Bone marrow (tissue), 2 donors: ENCODE data around the gene GHRH.

Source experiments
- DNase-seq, 2 donors: peaks; one replicate each; lab custom pipeline; 2025; lab: John Stamatoyannopoulos, UW

The GHRH gene

GRCh38 chr20:37260923-37261322, 691 bp downstream of the GHRH start:
- no peak for DNase-seq

- DNase-seq = no peak
These were observed 1.7 kb downstream of the GHRH start for GRCh38 chr20:37259865-37260264.

- no peak for DNase-seq
These were observed 2.6 kb downstream of the GHRH start for GRCh38 chr20:37259031-37259430.

GRCh38 chr20:37257988-37258387, 3.6 kb downstream of the GHRH start:
- no peak for DNase-seq

GRCh38 chr20:37257530-37257929, 4.1 kb downstream of the GHRH start:
- no peak for DNase-seq

- DNase-seq = no peak
These were observed 5.3 kb downstream of the GHRH start for GRCh38 chr20:37256286-37256685.

GRCh38 chr20:37254114-37254878, 7.3 kb downstream of the GHRH start:
- DNase-seq = no peak

GRCh38 chr20:37253087-37253486, 8.5 kb downstream of the GHRH start:
- no peak for DNase-seq

- DNase-seq = no peak
These were observed 9.7 kb downstream of the GHRH start for GRCh38 chr20:37251825-37252477.

GRCh38 chr20:37249304-37249703, 12.3 kb downstream of the GHRH start:
- DNase-seq = no peak

GRCh38 chr20:37247547-37247946, 14.1 kb downstream of the GHRH start:
- no peak for DNase-seq

GRCh38 chr20:37246736-37247135, 14.9 kb downstream of the GHRH start:
- no peak for DNase-seq

- DNase-seq = no peak
These were observed 16.1 kb downstream of the GHRH start for GRCh38 chr20:37245216-37246150.

GRCh38 chr20:37244572-37244957, 17.0 kb downstream of the GHRH start:
- DNase-seq = no peak

- DNase-seq = no peak
These were observed 17.6 kb downstream of the GHRH start for GRCh38 chr20:37243937-37244571.

GRCh38 chr20:37243076-37243936, 18.3 kb downstream of the GHRH start:
- DNase-seq = no peak

- DNase-seq = no peak
These were observed 19.1 kb downstream of the GHRH start for GRCh38 chr20:37242503-37242902.

GRCh38 chr20:37240337-37241067, 21.1 kb downstream of the GHRH start:
- no peak for DNase-seq

GRCh38 chr20:37238935-37239451, 22.6 kb downstream of the GHRH start:
- DNase-seq = no peak

- no peak for DNase-seq
These were observed 23.2 kb downstream of the GHRH start for GRCh38 chr20:37238426-37238825.
